Sigmoid colon (tissue), 4 donors: Measurements from ENCODE around the gene STRBP.

Source experiments
- EP300 ChIP-seq, 4 donors: sonication (generic); formaldehyde crosslinking; IDR thresholded peaks; one replicate each; pipeline ENCODE4 v1.6.1; 2017; ENCODE audit warnings: antibody characterized with exemption in 4 of 4
- POLR2A ChIP-seq, 2 donors: fragments of 450-650 bp; IDR thresholded peaks; one replicate each; pipeline ENCODE4 v1.6.1; 2016; ENCODE audit warnings: antibody characterized with exemption in 2 of 2, mild to moderate bottlenecking in 2 of 2, moderate library complexity in 2 of 2
- TF ChIP-seq, protein P1 (sequence below), 4 experiments: fragments of 450-650 bp in 3 of 4; fragments of 200-600 bp in 1 of 4; IDR thresholded peaks; one replicate each; pipeline ENCODE4 v1.5.1; 2016 to 2019; ENCODE audit warnings: antibody characterized with exemption in 4 of 4, mild to moderate bottlenecking in 3 of 4, moderate library complexity in 2 of 4

DNA sequence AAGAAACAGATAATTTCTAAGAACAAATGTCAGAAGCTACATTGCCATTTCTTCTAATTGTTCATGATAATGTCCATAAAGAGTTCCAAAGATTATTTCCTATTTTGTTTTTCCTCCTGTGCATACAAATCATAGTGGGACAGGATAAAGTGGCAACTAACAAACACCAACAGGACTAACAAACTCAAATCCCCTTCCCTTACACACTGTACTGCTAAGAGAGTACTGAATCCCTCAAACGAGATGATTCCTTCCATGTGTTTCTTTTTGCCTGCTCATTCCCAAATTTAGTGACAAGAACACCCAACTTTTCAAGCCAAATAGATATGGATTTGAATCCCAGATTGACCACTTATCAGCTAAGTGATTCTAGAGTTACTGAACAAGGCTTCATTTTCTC is 15.2 kb downstream of the STRBP start:
- TF ChIP-seq, protein P1, sequence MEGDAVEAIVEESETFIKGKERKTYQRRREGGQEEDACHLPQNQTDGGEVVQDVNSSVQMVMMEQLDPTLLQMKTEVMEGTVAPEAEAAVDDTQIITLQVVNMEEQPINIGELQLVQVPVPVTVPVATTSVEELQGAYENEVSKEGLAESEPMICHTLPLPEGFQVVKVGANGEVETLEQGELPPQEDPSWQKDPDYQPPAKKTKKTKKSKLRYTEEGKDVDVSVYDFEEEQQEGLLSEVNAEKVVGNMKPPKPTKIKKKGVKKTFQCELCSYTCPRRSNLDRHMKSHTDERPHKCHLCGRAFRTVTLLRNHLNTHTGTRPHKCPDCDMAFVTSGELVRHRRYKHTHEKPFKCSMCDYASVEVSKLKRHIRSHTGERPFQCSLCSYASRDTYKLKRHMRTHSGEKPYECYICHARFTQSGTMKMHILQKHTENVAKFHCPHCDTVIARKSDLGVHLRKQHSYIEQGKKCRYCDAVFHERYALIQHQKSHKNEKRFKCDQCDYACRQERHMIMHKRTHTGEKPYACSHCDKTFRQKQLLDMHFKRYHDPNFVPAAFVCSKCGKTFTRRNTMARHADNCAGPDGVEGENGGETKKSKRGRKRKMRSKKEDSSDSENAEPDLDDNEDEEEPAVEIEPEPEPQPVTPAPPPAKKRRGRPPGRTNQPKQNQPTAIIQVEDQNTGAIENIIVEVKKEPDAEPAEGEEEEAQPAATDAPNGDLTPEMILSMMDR (IDR thresholded peaks at IDR 0.05), result no peak
- TF ChIP-seq POLR2A (IDR thresholded peaks at IDR 0.05) (no peak), EP300 (IDR thresholded peaks at IDR 0.05) (no peak)
